ENCODE data around the gene IL36B.
"Not testable (repeated sequence)": the region's sequence is repeated elsewhere in the genome, so short reads cannot be mapped to it uniquely, and the experiment has no call there.

The IL36B gene

DNA sequence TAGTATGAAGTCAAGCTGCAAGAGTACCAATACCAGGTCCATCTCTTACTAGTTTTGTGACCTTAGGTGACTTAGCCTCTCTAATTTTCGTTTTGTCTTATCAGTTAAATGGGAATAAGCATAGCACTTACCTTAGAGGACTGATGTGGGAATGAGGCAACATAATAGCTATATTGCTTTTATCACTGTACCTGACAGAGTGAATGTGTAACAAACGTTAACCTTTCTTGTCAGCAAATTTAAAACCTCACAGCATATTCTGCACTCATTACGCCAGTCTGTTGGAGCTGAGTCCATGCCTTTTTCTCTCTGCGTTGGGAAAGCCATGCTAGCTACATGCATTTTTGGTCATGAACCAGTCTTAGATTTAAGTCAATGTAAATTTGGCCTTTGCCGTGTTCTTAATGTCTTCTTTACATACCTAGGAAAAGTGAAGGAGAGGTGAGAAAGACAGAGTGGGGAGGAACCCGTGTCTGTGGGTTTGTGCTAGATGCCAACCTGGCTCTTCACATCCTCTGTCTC lies at the start of gene IL36B:
Gene IL36B, minus strand, starts transcription at position 472 of the 522 bp plus-strand sequence.
- FAIRE-seq = no peak

DNA sequence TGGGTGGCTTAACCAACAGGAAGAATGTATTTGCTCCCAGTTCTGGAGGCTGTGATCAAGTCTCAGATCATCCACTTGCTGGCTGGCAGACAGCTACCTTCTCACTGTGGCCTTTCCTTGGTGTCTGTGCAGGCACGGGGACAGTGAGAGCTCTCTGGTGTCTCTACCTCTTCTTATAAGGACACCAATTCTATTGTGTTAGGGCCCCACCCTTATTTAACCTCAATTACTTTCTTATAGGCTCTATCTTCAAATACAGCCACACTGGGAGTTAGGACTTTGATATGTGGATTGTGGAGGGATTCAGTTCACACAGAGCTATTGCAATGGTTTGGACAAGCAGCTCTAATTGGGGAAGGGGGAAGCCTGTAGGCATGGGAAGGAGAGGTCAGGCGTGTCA lies 49.5 kb upstream of the IL36B start:
- no peak for FAIRE-seq

DNA sequence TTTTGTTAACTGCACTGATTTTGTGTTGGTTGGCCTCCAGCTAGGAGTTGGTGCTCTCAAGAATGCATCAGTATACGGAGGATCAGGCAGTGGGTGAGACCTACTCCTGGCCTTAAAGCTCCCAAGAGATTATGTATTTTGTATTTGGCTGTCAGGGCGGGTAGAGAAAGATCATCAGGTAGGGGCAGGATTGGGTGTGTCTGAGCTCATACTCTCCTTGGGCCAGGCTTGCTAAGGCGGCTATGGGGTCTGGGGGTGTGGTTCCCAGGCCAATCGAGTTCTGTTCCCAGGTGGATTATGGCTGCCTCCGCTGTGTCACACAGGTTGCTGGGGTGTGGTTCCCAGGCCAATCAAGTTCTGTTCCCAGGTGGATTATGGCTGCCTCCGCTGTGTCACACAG lies 45.9 kb upstream of the IL36B start:
- FAIRE-seq = no peak

DNA sequence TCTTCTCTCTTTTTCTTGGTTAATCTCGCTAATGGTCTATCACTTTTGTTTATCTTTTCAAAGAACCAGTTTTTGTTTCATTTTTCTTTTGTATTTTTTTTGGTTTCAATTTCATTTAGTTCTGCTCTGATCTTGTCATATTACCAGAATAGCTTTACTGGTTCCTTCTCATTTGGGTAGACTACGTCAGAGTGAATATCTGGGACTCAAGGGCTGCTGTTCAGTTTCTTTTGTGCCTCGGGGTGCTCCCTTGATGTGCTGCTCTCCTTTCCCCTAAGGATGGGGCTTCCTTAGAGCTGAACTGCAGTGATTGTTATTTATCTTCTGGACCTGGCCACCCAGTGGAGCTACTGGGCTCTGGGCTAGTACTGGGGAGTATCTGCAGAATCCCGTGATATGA lies 45.4 kb upstream of the IL36B start:
- no peak for FAIRE-seq

DNA sequence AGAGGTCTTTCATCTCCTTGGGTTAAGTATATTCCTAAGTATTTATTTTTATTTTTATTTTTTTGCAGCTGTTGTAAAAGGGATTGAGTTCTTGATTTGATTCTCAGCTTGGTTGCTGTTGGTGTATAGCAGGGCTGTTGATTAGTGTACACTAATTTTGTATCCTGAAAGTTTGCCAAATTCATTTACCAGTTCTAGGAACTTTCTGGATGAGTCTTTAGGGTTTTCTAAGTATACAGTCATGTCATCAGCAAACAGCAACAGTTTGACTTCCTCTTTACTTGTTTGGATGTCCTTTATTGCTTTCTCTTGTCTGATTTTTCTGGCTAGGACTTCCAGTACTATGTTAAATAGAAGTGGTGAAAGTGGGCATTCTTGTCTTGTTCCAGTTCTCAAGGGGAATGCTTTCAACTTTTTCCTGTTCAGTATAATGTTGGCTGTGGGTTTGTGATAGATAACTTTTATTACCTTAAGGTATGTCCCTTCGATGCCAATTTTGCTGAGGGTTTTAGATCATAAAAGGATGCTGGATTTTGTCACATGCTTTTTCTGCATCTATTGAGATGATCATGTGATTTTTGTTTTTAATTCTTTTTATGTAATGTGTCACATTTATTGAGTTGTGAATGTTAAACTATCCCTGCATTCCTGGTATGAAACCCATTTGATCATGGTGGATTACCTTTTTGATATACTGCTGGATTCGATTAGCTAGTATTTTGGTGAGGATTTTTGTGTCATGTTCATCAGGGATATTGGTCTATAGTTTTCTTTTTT lies 44.4 kb upstream of the IL36B start:
- not testable (repeated sequence) for FAIRE-seq

DNA sequence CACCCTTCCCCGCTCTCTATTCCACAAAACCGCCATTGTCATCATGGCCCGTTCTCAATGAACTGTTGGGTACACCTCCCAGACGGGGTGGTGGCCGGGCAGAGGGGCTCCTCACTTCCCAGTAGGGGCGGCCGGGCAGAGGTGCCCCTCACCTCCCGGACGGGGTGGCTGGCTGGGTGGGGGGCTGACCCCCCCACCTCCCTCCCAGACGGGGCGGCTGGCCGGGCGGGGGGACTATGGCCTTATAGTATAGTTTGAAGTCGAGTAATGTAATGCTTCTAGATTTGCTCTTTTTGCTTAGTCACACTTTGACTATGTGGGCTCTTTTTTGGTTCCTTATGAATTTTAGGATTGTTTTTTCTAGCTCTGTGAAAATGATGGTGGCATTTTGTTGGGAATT lies 43.6 kb upstream of the IL36B start:
- not testable (repeated sequence) for FAIRE-seq

DNA sequence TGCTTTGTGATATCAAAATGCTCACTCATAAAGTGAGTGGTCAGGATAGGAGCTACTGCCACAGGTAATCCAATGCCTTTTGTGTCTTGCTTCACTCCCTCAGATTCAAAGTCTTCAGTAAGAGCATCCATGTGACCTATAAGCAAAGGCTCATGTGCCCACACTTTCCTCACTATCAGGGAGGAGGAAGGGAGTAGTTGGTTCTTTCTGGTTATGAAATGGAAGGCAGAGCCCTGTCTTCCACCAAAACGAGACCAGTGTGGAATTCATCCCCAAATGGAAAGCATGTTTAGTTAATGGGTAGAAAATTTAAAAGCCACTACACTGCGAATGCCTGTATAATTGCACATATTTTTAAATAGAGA lies 40.9 kb upstream of the IL36B start:
- FAIRE-seq = no peak

DNA sequence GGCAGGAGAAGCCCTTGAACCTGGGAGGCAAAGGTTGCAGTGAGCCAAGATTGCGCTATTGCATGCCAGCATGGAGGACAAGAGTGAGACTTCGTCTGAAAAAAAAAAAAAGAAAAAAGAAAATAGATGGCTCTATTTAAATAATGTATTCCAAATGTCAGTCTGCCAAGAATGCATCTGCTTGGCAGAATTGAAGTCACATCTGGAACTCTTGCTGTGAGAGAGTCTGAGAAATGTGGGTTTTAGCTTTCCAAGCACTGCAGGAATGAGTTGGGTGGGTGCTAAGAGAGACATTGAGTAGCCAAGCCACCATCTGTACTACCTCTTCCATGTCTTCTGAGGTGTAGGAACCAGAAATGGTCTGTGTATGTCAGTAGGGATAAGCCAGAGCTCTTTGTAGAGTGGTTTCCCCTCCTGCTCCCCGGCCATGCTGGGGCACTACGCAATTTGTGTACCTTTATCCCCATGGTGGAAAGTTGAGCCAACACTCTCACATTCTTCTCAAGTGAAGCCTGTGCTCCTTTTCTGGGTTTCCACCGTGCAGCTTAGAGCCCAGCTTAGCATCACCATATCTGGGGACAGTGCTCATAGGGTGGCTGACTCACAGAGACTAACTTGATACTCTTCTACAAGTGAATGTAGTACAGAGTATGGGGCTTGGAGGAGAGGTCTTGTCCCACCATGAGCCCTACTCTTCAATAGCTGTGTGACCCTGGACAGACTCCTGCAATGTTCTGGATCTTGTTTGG lies 40.4 kb upstream of the IL36B start:
- FAIRE-seq = no peak

DNA sequence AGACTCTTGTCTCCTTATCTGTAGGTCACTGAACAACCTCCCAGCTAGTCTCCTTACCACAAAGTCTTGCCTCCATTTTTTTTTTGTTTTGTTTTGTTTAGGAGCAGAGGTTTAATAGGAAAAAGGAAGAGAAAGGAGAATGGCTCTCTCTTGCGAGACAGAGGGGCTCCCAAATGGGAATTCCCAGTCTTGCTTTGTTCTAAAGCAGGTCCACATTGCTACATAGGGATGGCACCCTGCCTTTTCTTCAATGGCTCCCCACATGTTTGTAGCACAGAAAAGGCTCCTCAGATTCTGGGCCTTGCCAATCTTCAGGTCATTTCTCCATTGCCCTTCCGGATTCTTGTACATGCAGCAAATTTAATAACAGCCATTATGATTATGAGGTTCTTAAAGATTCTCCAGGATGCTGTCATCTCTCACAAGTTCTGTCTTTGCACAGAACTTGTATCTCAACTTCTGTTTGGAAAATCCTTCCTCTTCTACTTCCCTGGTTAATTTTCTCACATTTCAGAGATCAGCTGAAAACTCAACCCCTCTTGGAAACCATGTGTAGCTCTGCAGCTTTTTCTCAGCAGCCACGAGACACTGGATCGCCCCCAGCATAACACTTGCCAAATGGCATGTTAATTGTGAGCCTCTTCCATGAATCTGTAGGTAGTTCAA lies 38.7 kb upstream of the IL36B start:
- no peak for FAIRE-seq

DNA sequence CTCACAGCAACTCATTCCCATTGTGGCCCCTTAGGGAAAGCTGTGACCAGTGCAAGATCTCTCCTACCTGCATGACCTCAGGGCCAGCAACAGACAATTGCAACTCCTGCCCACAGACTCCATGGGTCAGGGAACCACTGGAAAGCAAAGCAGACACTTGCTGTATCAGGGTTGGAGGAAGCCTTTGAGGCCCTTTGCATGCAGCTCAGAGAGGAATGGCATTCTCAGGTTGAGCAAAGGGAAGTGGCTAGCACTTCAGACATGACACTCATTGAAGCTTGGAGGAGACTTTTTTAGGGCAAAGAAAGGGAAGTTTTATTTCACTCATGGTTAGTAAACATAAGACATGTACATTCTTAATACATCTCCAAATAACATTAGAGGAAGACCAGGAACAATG lies 37.2 kb upstream of the IL36B start:
- FAIRE-seq = no peak

DNA sequence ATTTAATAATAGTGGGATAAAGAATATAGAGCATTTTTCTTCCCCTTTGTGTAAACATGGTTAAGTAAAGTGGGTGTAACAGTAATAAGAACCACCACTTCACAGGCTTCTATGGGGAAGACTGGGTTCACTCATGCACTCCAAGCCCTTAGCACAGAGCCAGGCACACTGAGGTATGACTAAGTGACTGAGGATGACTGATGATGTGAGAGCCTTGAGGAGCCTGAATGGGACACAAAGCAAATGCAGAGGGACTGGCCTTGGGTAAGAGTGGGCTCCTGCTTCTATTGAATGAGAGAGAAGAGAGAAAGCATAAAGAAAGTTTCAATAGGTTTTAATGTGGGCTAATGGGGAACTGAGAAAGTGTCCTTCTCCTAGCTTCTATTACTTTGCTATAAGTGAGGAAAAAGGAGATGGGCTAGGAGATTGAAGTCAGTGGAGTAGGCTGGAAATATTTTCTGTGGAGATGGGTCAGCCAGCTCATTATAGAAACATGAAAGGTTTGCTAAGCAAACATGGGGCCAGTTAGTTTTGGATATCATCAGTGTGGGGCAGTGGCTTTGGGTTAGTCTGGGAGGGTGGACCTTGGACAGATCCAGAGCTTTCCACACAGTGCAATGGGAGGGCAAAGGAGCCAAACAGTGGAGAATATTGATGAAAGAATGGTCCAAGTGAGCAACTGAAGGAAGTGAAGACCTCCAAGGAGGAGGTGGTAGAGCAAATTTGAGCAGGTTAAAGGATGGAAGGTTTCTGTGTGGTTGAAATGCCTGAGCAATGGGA lies 35.7 kb upstream of the IL36B start:
- no peak for FAIRE-seq

DNA sequence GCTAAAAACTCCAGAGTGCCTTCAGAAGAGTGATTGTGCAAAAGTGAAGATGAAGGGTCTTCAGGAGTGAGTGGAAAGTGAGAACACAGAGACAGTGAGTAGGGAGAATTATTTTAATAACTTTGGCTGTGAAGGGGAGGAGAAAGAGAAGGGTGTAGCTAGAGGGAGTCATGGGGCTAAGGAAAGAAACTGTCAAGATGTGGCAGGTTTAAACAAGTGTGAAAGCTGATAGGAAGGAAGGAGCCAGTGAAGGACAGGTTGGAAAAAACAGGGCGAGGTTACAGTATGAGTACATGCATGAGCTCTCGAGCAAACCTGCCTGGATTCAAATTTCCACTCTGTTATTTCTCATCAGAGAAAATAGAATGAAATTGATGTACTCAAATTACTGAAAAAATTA lies 32.9 kb upstream of the IL36B start:
- no peak for FAIRE-seq

DNA sequence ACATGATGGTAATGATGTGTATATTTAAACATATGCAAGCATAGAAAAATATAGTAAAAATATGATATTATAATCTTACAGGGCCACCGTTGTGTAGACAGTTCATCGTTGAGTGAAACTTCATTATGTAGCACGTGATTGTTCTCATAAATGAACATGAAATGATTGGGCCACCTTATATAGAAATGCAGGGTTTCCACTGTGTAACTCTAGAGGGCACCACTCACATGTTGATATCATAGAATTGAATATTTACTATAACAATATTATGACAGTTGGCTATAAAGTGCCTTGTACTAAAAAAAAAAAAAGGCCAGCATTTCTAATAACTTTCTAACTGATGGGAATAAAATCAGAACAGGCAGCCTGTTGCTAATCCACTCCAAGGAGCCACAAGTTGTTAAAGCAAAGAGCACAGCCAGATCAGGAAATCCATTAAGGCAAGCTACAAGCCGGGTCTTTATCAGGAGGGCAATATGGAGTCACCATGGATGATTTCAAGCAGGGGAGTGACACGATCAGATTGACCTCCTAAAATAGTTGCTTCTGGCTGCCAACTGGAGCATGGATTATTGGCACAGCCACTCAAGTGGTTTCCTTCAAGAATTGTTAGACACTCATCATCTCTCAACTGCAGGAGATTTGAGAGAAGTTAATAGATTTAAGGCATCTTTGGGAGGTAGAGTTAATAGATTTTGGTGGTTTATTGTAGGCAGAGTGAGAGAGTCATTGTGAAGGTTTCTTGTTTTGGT lies 31.8 kb upstream of the IL36B start:
- FAIRE-seq = no peak

DNA sequence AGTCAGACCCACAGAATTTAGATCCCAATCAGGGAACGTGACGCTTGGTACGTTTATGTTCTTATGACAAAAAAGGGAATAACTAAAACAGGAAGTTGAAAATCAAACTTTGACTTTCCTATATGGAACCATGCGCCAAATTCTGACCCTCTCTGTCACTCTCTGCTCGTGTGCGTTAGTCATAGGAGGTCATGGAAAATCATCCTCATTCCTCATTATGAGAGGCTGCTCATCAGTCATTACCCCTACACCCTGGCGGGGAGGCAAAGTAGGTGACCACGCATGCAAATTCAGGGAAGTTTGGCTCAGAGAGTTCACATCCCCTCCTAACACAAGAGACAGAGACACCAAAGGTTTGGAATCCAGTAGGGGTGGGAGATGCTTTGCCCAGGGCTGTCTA lies 30.6 kb upstream of the IL36B start:
- no peak for FAIRE-seq

DNA sequence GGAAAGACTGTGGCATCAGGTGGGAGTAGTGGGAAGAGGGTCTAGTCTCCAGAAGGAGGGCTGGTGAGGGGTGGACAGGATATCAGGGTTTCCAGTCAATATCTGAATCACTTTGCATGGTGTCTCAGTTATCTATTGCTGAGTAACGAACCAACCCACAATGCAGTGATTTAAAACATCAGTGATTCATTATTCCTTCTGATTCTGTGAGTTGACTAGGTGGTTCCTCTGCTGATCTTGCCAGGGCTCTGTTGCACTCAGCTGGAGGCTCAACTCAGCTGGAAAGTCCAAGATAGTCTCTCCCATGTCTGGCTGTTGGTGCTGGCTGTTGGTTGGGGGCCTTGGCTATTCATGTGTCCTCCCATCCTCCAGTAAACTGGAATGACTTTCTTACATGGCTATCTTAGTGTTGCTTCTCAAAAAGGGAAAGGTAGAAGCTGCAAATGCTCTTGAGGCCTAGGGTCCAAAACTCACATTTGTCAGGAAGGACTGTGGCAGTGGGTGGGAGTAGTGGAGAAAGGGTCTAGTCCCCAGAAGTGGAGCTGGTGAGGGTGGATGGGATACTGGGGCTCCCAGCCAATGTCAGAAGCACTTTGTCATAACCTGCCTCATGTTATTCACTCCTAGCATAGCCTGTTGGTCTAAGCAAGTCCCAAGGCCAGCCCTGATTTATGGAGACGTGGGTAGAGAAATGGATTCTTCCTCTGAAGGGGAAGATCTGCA lies 29.0 kb upstream of the IL36B start:
- FAIRE-seq = no peak

DNA sequence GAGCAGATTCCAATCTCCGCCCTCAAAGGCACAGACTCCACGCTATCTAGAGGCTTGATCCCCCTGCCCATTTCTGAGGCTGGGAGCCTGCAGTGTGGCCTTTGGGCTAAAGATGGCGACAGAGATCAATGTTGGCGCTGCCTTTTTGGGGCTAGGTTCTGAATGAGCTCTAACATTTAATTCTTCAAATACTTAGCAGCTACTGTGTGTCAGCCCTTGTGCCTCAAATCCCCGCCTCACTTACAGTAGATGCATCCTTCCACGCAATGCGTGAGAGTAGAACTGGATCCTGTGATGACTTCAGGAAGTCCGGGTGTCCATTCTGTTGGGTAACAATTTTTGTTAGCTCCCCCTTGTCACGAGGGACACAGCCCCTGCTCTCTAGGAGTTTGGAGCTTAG lies 27.5 kb upstream of the IL36B start:
- no peak for FAIRE-seq

DNA sequence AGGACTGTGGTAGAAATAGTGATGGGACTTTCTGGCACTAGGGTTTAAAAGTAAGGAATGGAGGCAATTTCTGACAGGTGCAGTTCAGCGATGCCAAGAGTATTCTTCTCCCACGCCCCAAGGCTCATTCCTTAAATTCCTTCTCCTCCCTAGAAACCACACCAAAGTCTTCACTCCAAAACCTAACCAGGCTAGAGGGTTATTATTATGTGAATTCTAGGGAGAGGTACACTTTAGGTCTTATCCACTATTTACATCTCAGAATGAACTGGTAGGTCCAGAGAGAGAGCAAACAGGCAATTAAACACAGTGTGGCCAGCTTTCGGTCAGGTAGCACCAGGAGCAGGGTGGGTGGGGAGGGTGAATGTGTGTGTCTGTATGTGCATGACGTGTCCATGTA lies 26.5 kb upstream of the IL36B start:
- FAIRE-seq = no peak

DNA sequence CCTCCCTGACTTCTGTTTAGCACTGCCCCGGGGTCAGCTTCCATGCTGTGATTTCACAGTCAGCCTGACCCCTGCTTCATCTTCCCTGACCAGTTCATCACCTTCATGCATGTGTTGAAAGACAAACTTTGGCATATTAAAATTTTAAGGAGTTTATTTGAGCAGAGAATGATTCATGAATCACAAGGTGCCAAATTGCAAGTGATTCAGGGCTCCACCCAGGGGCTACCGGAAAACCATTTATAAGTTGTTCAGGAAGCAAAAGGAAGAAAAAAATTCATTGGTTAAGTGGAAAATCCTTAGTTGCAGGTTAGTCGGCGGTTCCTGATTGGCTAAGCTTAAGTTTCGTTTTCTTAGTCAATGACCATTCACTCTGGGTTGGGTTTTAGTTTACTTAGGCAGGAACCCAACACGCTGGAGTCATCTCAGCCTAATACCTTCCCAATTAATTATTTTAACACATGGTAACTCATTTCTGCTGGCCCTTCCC lies 25.7 kb upstream of the IL36B start:
- no peak for FAIRE-seq

DNA sequence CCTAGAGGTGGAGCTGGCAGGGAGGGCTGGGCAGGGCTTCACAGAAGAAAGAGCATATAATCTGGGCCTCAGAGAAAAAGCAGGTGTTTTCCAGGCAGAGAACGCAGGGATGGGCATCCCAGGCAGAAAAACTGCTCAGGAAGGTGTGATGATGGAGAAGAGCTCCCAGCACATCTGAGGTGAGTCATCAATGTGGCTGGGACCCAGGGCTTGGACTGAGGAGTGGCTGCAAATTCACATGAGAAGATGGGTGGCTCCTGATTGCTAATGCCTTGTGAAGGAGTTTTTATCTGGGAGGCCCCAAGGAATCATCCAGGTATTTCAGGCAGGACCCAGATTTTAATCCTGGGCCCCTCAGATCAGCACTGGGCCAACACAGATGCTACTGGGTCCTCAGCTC lies 25.3 kb upstream of the IL36B start:
- FAIRE-seq = no peak

DNA sequence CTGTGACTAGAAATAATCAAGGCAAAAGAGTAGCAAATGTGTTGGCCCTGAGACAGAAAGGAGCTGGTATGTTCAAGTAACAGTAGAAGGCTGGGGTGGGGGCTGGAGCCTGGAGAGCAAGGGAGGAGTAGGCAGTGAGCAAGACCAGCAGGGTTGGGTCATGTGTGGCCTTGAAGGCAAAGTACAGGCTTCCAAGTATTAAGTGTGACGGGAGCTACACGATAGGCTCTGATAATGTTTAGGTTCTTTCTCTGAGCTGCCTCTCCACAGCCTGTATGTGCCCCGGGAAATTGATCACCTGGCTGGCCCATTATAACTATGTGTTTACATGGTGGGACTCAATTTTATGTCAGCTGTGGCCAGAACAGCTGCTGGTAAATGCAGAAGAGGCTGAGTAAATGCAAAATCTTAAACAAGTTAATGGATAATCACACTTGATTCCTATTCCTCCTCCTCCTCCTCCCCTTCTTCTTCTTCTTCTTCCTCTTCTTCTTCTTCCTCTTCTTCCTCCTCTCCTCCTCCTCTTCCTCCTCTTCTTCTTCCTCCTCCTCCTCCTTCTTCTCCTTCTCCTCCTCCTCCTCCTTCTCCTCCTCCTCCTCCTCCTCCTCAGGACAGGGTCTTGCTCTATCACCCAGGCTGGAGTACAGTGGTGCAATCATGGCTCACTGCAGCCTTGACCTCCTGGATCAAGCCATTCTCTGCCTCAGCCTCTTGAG lies 24.4 kb upstream of the IL36B start:
- no peak for FAIRE-seq

DNA sequence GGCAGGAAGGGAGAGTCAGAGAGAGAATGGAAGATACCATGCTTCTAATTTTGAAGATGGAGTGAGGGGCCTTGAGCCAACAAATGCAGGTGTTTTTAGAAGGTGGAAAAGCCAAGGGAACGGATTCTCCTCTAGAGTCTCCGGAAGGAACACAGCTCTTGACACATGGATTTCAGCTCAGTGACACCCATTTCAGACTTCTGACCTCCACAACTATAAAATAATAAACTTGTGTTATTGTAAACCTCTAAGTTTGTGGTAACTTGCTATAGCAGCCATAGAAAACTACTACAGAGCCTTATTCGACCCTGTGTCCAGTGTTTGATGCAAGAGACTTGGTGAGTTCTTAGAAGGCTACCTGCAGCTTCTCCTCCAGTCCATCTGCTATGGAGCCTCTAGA lies 22.9 kb upstream of the IL36B start:
- FAIRE-seq = no peak
